Adrenal gland (tissue), 12 donors: ENCODE results near the gene STPG1. TPM values are rescaled to one million over a fixed set of nuclear protein-coding genes. Genes with fewer than 3 reads are reported as not detected.

Experiments
- DNase-seq, 7 donors: peaks; one replicate each; pipeline ENCODE4 v3.0.0-alpha.2; 2019 to 2020
- H3K27ac ChIP-seq, 5 donors: fragments of 200-600 bp; sonication (generic) in 4 of 5; 1 replicate in 3 of 5; 2 replicates in 2 of 5; pipeline versions ENCODE4 v1.5.1 to v1.8.0; 2016 to 2020; ENCODE audit warnings: mild to moderate bottlenecking in 1 of 5
- H3K27me3 ChIP-seq: fragments of 200-600 bp; 2 replicates; pipeline ENCODE4 v1.8.0; 2021
- H3K36me3 ChIP-seq, 2 donors: fragments of 200-600 bp; replicated peaks in 1 of 2; 1 replicate in 1 of 2; 2 replicates in 1 of 2; pipeline versions ENCODE4 v1.5.1 to v1.8.0; 2018 to 2022
- H3K4me1 ChIP-seq, 2 donors: fragments of 200-600 bp; replicated peaks in 1 of 2; 1 replicate in 1 of 2; 2 replicates in 1 of 2; pipeline versions ENCODE4 v1.5.1 to v1.8.0; 2018 to 2021
- H3K4me3 ChIP-seq, 4 donors: fragments of 200-600 bp; sonication (generic) in 3 of 4; one replicate each; pipeline ENCODE4 v1.5.1; 2016 to 2018
- H3K9me3 ChIP-seq, 3 donors: fragments of 200-600 bp; sonication (generic) in 1 of 3; replicated peaks in 1 of 3; 1 replicate in 2 of 3; 2 replicates in 1 of 3; pipeline versions ENCODE4 v1.5.1 to v1.8.0; 2016 to 2021
- POLR2A ChIP-seq, 2 donors: fragments of 450-650 bp; IDR thresholded peaks; one replicate each; pipeline ENCODE4 v1.6.1; 2017; ENCODE audit warnings: antibody characterized with exemption in 2 of 2, mild to moderate bottlenecking in 2 of 2, moderate library complexity in 1 of 2
- WGBS, 4 donors: extraction: QIAGEN DNeasy Blood & Tissue Kit in 2 of 4; methylation state at CpG; one replicate each; pipeline versions ENCODE4 v1.1.5 to v1.1.7; 2013 to 2017; 5-methylcytosine and 5-hydroxymethylcytosine counted together
- intact Hi-C, 2 donors: fragments of 100-400 bp; cut with DNase I; formaldehyde crosslinking; loops; one replicate each; pipeline versions ENCODE4 v1.14.1 to v1.15.0; 2022 to 2023
- polyA plus RNA-seq, 3 donors: library from polyadenylated mRNA; stranded (reverse); fragments of 200-250 nt in 2 of 3; fragments of 350-450 nt in 1 of 3; fragmentation: Illumina TruSeq in 1 of 3; extraction: RNeasy Lipid Tissue Mini Kit (QIAGEN cat#74804) in 1 of 3; gene quantifications; one replicate each; pipeline ENCODE4 v1.2.3, GENCODE V29; 2013 to 2014
- total RNA-seq, 9 donors: library from RNA; depleted of rRNA in 4 of 9; stranded (reverse); fragments of >200 nt in 4 of 9; fragments of 120-200 nt in 1 of 9; fragmentation: NEBNext Ultra II Directional in 1 of 9; extraction: Animal tissue kit (Norgen Biotek cat#: 25700) in 1 of 9; gene quantifications; one replicate each; pipeline versions ENCODE4 v1.1.0 to v1.2.4, GENCODE V29; 2013 to 2023
- TF ChIP-seq, protein P1 (sequence below), 6 experiments: fragments of 450-650 bp in 4 of 6; fragments of 200-600 bp in 2 of 6; sonication (generic) in 1 of 6; IDR thresholded peaks; 1 replicate in 5 of 6; 2 replicates in 1 of 6; pipeline versions ENCODE4 v1.5.1 to v1.8.0; 2016 to 2021; ENCODE audit warnings: antibody characterized with exemption in 6 of 6, mild to moderate bottlenecking in 2 of 6, moderate library complexity in 1 of 6
- donor health status: healthy with polysubstance abuse.
- donor health status: Bipolar disorder and iron deficiency.
- donor health status: DM: yes; HTN: yes; CAD: no.
- donor health status: DM: no; HTN: no; CAD: no.
- donor health status: DM: no; HTN: no; CAD: no.
- donor health status: DM: yes; HTN: yes; CAD: no.

Gene STPG1
- total and polyA plus RNA-seq, 12 donors: 2.1 to 8.9 (median 5.7) TPM

DNA sequence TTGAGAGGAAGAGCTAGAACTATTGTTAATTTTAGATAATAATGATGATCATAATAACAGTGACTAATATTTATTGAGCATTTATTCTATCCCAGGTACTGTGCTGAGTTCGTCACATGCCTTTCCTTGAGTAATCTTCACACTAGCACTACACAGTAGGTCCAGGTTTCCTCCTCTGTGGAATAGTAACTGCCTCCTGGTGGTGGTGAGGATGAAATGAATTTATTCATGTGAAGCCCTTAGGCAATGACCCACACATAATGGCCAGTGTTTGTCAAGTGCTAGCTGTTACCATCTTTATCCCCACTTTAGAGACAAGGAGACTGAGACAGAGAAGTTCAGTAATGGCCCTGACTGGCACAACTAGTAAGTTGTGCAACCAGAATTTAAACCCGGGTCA is 7.9 kb upstream of the STPG1 start:
- H3K4me1 ChIP-seq: peaks cover 3 to 5% of the 10 kb centered on the region in 2 donors
- TF ChIP-seq, protein P1, sequence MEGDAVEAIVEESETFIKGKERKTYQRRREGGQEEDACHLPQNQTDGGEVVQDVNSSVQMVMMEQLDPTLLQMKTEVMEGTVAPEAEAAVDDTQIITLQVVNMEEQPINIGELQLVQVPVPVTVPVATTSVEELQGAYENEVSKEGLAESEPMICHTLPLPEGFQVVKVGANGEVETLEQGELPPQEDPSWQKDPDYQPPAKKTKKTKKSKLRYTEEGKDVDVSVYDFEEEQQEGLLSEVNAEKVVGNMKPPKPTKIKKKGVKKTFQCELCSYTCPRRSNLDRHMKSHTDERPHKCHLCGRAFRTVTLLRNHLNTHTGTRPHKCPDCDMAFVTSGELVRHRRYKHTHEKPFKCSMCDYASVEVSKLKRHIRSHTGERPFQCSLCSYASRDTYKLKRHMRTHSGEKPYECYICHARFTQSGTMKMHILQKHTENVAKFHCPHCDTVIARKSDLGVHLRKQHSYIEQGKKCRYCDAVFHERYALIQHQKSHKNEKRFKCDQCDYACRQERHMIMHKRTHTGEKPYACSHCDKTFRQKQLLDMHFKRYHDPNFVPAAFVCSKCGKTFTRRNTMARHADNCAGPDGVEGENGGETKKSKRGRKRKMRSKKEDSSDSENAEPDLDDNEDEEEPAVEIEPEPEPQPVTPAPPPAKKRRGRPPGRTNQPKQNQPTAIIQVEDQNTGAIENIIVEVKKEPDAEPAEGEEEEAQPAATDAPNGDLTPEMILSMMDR (IDR thresholded peaks at IDR 0.05): no peak
- TF ChIP-seq POLR2A (IDR thresholded peaks at IDR 0.05): no peak
- DNase-seq: no peak
- no peaks in the 10 kb centered on the region for H3K36me3 ChIP-seq
- no peaks in the 10 kb centered on the region for H3K9me3 ChIP-seq
- H3K27ac ChIP-seq: no peak overlapping the region
- H3K27me3 ChIP-seq: no peaks in the 10 kb centered on the region
- no peak overlapping the region for H3K4me3 ChIP-seq
- 88 to 95% (median 91%) methylated on average over 2 of the region's 2 CpGs for WGBS, 4 donors
- intact Hi-C loops: no loop called here

DNA sequence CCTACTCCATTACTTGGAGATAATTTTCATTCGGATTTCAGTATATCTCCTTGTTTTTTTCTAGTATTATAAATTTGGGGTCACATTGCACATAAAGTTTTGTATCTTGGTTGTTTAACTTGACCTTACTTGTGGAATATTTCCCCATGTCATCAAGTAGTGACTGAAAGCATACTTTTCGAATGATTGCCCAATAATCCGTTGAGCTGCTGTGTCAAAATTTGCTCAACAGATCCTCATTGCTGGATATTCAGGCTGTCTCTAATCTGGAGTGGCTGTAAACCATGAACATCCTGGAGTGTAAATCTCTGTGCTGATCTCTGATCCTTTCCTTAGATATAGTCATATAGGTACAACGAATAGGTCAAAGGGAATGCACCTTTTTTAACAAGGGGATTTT is 7.0 kb upstream of the STPG1 start:
- WGBS, 4 donors: 84 to 94% (median 89%) methylated on average over 4 of the region's 4 CpGs
- intact Hi-C loops: no loop called here
- Histone ChIP-seq H3K36me3 (no peaks in the 10 kb centered on the region), H3K4me3 (no peak overlapping the region), H3K9me3 (no peaks in the 10 kb centered on the region), H3K4me1 (peaks cover 6 to 8% of the 10 kb centered on the region in 2 donors), H3K27me3 (no peaks in the 10 kb centered on the region), H3K27ac (no peak overlapping the region)
- TF ChIP-seq, protein P1 (IDR thresholded peaks at IDR 0.05): no peak
- TF ChIP-seq POLR2A (IDR thresholded peaks at IDR 0.05): no peak
- no peak for DNase-seq

DNA sequence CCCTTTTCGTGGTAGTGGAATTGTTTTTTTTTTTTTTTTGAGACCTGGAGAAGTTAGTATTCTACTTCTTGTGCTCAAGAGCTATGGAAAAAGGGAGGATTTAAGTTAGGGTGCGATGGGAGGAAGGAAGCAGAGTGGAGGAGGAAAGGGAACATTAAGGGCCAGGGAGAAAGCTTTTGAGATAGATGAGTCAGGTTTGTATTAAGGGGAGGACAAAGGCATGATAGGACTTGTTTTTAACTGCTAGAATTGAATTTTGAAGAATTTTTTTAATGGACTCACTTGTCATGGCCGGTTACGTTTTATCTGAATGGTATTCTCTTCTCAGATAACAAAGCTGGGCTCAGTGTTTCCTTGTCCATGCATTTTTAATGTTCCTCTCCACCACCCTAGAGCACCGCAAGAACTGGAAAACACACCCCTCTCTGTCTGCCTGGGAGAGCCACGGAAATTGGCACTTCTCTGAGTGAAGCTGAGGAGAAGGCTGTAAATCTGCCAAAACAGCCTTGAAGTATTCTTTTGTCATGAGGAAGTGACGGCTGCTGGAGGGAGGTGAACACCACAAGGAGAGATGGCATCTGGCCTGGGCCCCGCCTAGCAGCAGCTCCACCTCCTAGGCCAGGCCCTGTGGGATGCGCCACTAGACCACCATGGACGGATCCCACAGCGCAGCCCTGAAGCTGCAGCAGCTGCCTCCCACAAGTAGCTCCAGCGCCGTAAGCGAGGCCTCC is 5.5 kb upstream of the STPG1 start:
- Histone ChIP-seq H3K36me3 (no peaks in the 10 kb centered on the region), H3K4me1 (peaks cover 6 to 8% of the 10 kb centered on the region in 2 donors), H3K4me3 (no peak overlapping the region), H3K9me3 (no peaks in the 10 kb centered on the region), H3K27ac (no peak overlapping the region), H3K27me3 (no peaks in the 10 kb centered on the region)
- intact Hi-C loops: no loop called here
- 60 to 77% (median 70%) methylated on average over 7 to 14 of the region's 14 CpGs for WGBS, 4 donors
- no peak for DNase-seq
- no peak for TF ChIP-seq POLR2A (IDR thresholded peaks at IDR 0.05)
- TF ChIP-seq, protein P1 (IDR thresholded peaks at IDR 0.05): no peak

DNA sequence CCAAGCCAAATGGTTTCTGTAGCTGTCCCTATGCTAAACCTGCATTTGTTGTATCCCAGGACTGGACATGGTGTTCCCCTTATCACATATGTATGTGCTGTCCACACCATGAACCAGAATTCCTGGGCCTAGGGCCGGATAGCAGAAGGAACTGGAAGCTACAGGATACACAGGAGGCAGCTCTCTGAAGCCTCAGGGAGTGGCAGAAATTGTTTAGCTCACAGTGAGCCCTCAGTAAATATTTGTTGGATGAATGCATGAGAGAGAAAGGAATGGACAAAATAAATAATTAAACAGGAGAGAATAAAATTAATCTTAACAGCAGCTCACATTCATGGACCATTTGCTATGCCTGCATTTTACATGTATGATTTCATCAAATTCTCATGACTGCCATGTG is 4.1 kb upstream of the STPG1 start:
- Histone ChIP-seq H3K4me3 (no peak overlapping the region), H3K9me3 (no peaks in the 10 kb centered on the region), H3K4me1 (peaks cover 6 to 14% of the 10 kb centered on the region in 2 donors), H3K36me3 (no peaks in the 10 kb centered on the region), H3K27me3 (no peaks in the 10 kb centered on the region), H3K27ac (no peak overlapping the region)
- intact Hi-C loops: no loop called here
- DNase-seq: no peak
- no peak for TF ChIP-seq POLR2A (IDR thresholded peaks at IDR 0.05)
- TF ChIP-seq, protein P1 (IDR thresholded peaks at IDR 0.05): no peak
- 83 to 92% (median 89%) methylated on average over 1 of the region's 1 CpG for WGBS, 4 donors
